IPS DF 4.7 (cell line): Measurements from ENCODE around the gene DEGS1.

Source experiments
- DNase-seq: peaks from one replicate; pipeline ENCODE4 v3.0.0-alpha.2; 2013; ENCODE audit warnings: low spot score; ENCODE audit errors: extremely low read depth

Gene DEGS1

GRCh38 chr1:224213438-224214119 lies 30.5 kb downstream of the DEGS1 start:
- no peak for DNase-seq

DNA sequence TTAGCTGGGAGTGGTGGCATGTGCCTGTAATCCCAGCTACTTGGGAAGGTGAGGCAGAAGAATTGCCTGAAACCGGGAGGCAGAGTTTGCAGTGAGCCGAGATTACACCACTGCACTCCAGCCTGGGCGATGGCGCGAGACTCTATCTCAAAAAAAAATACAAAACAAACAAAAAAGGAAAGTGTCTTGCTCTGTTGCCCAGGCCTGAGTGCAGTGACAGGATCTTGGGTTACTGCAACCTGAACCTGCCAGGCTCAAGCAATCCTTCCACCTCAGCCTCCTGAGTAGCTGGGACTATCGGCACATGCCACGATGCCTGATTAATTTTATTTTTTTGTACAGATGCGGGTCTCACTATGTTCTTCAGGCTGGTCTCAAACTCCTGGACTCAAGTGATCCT lies 33.3 kb downstream of the DEGS1 start:
- DNase-seq: no peak

- DNase-seq: no peak
Measured at GRCh38 chr1:224217655-224218623, 34.9 kb downstream of the DEGS1 start.

DNA sequence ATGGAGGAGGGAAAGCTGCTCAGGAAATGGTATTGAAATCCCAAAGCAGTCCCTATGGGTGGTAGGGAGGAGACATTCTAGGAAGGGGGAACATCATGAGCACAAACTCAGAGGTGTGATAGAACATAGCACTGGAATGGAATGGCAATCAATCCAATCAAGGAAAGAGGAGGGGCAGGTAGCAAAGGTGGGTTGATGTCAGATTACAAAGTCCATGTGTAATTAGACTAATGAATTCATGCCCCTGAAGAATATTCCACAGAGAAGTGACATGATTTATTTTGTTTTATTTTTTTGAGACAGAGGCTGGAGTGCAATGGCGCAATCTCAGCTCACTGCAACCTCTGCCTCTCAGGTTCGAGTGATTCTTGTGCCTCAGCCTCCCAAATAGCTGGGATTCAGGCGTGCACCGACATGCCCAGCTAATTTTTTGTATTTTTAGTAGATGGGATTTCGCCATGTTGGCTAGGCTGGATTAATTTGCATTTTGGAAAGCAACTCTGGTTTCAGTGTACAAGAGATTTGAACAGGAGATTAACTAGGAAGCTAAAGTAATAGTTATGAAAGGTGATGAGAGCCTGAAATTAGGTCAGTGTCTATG lies 36.1 kb downstream of the DEGS1 start:
- no peak for DNase-seq

GRCh38 chr1:224219612-224220059 lies 36.6 kb downstream of the DEGS1 start:
- no peak for DNase-seq

GRCh38 chr1:224223819-224224714 lies 41.0 kb downstream of the DEGS1 start:
- no peak for DNase-seq

- no peak for DNase-seq
Measured at GRCh38 chr1:224226849-224227502, 43.9 kb downstream of the DEGS1 start.

GRCh38 chr1:224234017-224234416 lies 51.0 kb downstream of the DEGS1 start:
- no peak for DNase-seq

GRCh38 chr1:224235813-224236493 lies 52.9 kb downstream of the DEGS1 start:
- DNase-seq: peak; percentile 72

DNA sequence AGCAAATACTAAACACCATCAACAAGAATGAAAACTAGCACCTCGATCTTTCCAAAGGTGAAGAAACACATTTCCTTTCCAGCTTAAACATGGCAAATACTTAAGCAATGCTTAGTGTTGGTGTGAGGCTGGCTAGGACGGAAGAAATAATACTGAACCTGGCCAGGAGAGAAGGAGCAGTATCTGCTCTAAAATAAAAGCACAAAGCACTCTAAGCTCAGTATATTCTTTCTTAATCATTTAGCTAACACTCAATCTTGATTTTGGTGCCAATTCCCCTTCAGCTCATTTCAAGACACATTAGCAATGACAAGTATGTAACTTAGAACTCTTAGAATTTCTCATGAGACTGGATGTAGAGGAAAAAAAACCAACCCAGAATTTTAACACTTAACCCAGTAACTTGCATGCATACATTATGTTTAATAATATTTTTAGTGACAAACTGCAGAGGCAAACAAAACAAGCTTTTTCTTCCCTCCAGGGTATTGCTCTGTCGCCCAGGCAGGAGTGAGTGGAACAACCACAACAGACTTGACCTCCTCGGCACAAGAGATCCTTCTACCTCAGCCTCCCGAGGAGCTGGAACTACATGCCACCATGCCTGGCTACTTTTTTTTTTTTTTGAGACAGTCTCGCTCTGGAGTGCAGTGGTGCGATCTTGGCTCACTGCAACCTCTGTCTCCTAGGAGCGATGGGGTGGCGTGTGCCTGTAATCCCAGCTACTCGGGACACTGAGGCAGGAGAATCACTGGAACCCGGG lies 54.3 kb downstream of the DEGS1 start:
- DNase-seq: no peak

DNA sequence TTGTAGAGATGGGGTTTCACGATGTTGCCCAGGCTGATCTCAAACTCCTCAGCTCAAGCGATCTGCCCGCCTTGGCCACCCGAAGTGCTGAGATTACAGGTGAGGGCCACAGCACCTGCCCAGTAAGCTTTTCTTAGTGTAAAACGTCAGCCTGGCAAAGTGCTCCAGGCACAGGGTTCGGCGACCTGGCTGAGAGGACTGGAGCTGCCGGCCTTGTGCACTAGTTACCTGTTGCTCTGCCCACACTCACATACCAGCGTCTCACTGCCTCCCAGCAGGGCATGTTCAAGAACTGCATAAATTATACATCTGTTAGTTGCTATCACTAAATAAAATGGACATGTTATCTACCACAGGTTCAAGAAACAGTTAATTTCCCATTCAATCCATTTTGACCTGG lies 55.2 kb downstream of the DEGS1 start:
- DNase-seq: no peak

DNA sequence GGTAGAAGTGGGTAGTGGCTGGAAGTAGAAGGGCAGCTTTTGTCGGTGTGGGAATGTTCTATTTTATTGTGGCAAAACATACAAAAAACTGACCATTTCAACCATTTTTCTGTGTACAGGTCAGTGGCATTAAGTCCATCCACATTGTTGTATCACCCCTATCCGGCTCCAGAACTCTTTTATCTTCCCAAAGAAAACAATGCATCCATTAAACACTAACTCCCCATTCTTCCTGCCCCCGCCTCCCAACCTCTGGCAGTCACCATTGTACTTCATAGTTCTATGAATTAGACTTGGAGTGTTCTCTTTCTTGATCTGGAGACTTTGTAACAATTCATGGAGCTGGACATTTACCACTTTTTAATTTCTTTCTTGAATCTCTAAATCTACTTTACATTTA lies 55.7 kb downstream of the DEGS1 start:
- DNase-seq: no peak
